ENCODE data around the gene LRRC63. TPM values are rescaled to one million over a fixed set of nuclear protein-coding genes. Genes with fewer than 3 reads are reported as not detected.

The LRRC63 gene
- total and polyA plus RNA-seq, 2 donors (not counting 1 experiment from before 2014, with no cell fraction given), result 0.17 TPM; not detected in 1

DNA sequence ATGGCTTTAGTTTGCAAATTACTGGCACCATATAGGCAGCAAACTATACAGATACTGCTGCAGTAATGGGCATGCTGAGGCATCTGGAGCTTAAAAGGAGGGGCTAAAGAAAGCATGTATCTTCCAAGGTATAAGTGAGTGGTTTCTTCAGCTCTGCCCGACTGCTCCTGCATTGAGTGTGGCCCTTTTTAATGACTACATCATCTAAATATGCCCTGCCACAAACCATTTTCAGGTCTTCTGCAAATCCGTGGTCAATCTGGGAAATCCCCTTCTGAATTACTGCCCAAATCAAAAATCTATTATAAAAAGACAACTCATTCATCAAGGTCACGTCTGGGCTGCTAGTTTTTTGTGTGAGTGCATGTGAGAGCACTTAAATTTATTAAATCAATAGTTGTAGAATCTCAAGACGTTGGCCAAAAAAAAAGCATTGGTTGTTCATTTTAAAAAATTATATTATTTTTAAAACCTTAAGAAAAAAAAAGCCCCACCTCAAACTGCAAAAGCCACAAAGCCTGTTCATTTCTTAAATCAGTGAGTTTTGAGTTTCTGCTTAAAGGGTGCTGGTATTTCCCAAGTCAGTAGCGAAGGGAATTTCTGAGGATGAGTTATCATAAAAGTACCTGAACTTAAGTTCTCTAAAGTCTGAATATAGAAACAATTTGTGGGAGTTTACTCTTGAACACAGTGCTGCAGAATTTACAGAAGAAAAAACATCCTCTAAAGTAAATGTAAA lies 46.1 kb upstream of the LRRC63 start:
- Histone ChIP-seq H3K9ac (ENCODE audit: insufficient read depth, low read length) (no peak overlapping the region), H3K4me3 (replicated peaks in 1 of 4; ENCODE audit: control extremely low read depth in 1 of 4, insufficient read depth in 1 of 4, low read depth in 3 of 4, low read length in 4 of 4) (no peak overlapping the region), H3K9me3 (ENCODE audit: control insufficient read depth, insufficient read depth, low read depth, low read length) (no peaks in the 10 kb centered on the region), H3K27ac (ENCODE audit: insufficient read depth, low read length) (no peak overlapping the region), H3K36me3 (ENCODE audit: control insufficient read depth, insufficient read depth, low read length) (no peaks in the 10 kb centered on the region), H2AFZ (ENCODE audit: low read length) (no peak overlapping the region), H3K27me3 (ENCODE audit: control insufficient read depth, insufficient read depth, low read length) (no peaks in the 10 kb centered on the region), H4K20me1 (ENCODE audit: control insufficient read depth, extremely low read depth, insufficient read depth, low read length) (no peaks in the 10 kb centered on the region), H3K4me1 (ENCODE audit: control insufficient read depth, extremely low read depth, insufficient read depth, low read length) (no peaks in the 10 kb centered on the region), H3K4me2 (ENCODE audit: extremely low read depth, insufficient read depth, low read length) (no peak overlapping the region), H3K79me2 (ENCODE audit: control insufficient read depth, insufficient read depth, low read length) (no peaks in the 10 kb centered on the region)
- TF ChIP-seq EZH2 (IDR thresholded peaks at IDR 0.05; ENCODE audit: low read length, missing control alignments), result no peak
- TF ChIP-seq, protein P1, sequence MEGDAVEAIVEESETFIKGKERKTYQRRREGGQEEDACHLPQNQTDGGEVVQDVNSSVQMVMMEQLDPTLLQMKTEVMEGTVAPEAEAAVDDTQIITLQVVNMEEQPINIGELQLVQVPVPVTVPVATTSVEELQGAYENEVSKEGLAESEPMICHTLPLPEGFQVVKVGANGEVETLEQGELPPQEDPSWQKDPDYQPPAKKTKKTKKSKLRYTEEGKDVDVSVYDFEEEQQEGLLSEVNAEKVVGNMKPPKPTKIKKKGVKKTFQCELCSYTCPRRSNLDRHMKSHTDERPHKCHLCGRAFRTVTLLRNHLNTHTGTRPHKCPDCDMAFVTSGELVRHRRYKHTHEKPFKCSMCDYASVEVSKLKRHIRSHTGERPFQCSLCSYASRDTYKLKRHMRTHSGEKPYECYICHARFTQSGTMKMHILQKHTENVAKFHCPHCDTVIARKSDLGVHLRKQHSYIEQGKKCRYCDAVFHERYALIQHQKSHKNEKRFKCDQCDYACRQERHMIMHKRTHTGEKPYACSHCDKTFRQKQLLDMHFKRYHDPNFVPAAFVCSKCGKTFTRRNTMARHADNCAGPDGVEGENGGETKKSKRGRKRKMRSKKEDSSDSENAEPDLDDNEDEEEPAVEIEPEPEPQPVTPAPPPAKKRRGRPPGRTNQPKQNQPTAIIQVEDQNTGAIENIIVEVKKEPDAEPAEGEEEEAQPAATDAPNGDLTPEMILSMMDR (conservative IDR thresholded peaks at IDR 0.05 in 1 of 2, IDR thresholded peaks at IDR 0.05 in 1 of 2; ENCODE audit: low read depth in 1 of 2, low read length in 2 of 2), result no peak
- DNase-seq (ENCODE audit: low read depth in 2 of 2), result peak in 1 of 2 donors; percentile 60

DNA sequence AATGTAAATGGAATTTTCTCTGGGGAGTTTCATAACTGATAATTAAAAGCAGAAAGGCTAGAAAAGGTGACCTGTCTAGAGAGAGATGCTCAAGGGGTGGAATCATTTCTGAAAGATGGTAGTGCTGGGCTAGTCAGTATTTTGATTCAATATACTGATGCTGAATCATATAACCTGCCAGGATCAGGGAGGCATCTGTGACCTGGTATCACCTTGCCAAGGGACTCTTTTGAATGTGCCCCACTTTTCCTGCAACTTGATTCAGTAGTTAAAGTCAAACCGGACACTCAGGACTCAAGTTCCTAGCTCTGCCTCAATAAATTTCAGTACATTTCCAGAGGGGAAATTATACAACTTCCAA lies 45.5 kb upstream of the LRRC63 start:
- H3K9ac ChIP-seq (ENCODE audit: insufficient read depth, low read length), result no peak overlapping the region
- DNase-seq (ENCODE audit: low read depth in 2 of 2), result no peak
- H3K4me1 ChIP-seq (ENCODE audit: control insufficient read depth, extremely low read depth, insufficient read depth, low read length), result no peaks in the 10 kb centered on the region
- H3K4me3 ChIP-seq (replicated peaks in 1 of 4; ENCODE audit: control extremely low read depth in 1 of 4, insufficient read depth in 1 of 4, low read depth in 3 of 4, low read length in 4 of 4), result no peak overlapping the region
- H3K36me3 ChIP-seq (ENCODE audit: control insufficient read depth, insufficient read depth, low read length), result no peaks in the 10 kb centered on the region
- H3K27ac ChIP-seq (ENCODE audit: insufficient read depth, low read length), result no peak overlapping the region
- no peaks in the 10 kb centered on the region for H3K79me2 ChIP-seq (ENCODE audit: control insufficient read depth, insufficient read depth, low read length)
- no peak overlapping the region for H2AFZ ChIP-seq (ENCODE audit: low read length)
- H4K20me1 ChIP-seq (ENCODE audit: control insufficient read depth, extremely low read depth, insufficient read depth, low read length), result no peaks in the 10 kb centered on the region
- no peaks in the 10 kb centered on the region for H3K9me3 ChIP-seq (ENCODE audit: control insufficient read depth, insufficient read depth, low read depth, low read length)
- TF ChIP-seq EZH2 (IDR thresholded peaks at IDR 0.05; ENCODE audit: low read length, missing control alignments), result no peak
- TF ChIP-seq, protein P1 (conservative IDR thresholded peaks at IDR 0.05 in 1 of 2, IDR thresholded peaks at IDR 0.05 in 1 of 2; ENCODE audit: low read depth in 1 of 2, low read length in 2 of 2), result no peak
- no peak overlapping the region for H3K4me2 ChIP-seq (ENCODE audit: extremely low read depth, insufficient read depth, low read length)
- H3K27me3 ChIP-seq (ENCODE audit: control insufficient read depth, insufficient read depth, low read length), result no peaks in the 10 kb centered on the region

GRCh38 chr13:46166947-46167610 lies 44.6 kb upstream of the LRRC63 start:
- Histone ChIP-seq H3K79me2 (ENCODE audit: control insufficient read depth, insufficient read depth, low read length) (no peaks in the 10 kb centered on the region), H3K36me3 (ENCODE audit: control insufficient read depth, insufficient read depth, low read length) (no peaks in the 10 kb centered on the region), H3K4me1 (ENCODE audit: control insufficient read depth, extremely low read depth, insufficient read depth, low read length) (no peaks in the 10 kb centered on the region), H3K9me3 (ENCODE audit: control insufficient read depth, insufficient read depth, low read depth, low read length) (no peaks in the 10 kb centered on the region), H2AFZ (ENCODE audit: low read length) (no peak overlapping the region), H3K4me2 (ENCODE audit: extremely low read depth, insufficient read depth, low read length) (no peak overlapping the region), H3K9ac (ENCODE audit: insufficient read depth, low read length) (no peak overlapping the region), H4K20me1 (ENCODE audit: control insufficient read depth, extremely low read depth, insufficient read depth, low read length) (no peaks in the 10 kb centered on the region), H3K4me3 (replicated peaks in 1 of 4; ENCODE audit: control extremely low read depth in 1 of 4, insufficient read depth in 1 of 4, low read depth in 3 of 4, low read length in 4 of 4) (no peak overlapping the region), H3K27ac (ENCODE audit: insufficient read depth, low read length) (no peak overlapping the region), H3K27me3 (ENCODE audit: control insufficient read depth, insufficient read depth, low read length) (no peaks in the 10 kb centered on the region)
- no peak for TF ChIP-seq EZH2 (IDR thresholded peaks at IDR 0.05; ENCODE audit: low read length, missing control alignments)
- TF ChIP-seq, protein P1 (conservative IDR thresholded peaks at IDR 0.05 in 1 of 2, IDR thresholded peaks at IDR 0.05 in 1 of 2; ENCODE audit: low read depth in 1 of 2, low read length in 2 of 2), result no peak
- DNase-seq (ENCODE audit: low read depth in 2 of 2), result no peak
